ENCODE measurements around the gene PRXL2A. TPM values are rescaled to one million over a fixed set of nuclear protein-coding genes. Genes with fewer than 3 reads are reported as not detected.

PRXL2A gene
- total RNA-seq, 1 donor from 2014 or later: 33.3 TPM

DNA sequence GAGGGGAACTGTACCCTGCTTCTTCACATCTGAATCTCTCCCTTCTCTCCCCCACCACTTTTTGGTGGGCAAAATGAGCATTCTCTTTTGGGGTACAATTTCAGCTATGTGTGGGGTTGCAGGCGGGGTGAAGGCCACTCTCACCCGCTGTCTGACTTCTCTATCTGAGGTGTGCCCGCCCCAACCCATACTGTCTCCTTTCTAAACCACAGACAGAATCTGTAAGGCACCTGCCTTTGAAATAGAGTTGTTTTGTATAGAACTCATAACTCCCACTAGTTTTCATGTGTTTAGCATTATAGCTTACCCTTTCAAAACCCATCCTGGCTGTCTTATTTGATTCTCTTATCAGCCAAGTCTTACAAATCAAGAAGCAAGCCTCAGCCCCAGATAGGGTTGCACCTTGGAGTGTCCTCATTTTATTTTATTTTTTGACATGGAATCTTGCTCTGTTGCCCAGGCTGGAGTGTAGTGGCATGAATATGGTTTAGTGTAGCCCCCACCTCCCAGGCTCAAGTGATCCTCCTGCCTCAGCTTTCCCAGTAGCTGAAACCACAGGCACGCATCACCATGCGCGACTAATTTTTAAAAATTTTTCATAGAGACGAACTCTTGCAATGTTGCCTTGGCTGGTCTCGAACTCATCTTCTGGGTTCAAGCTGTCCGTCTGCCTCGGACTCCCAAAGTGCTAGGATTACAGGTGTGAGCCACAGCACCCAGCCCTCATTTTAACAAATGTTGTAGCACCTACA lies 57.7 kb downstream of the PRXL2A start:
- H3K4me3 ChIP-seq: peak overlapping the region; percentile 37
- peaks cover 36% of the 10 kb centered on the region for H3K36me3 ChIP-seq
- TF ChIP-seq, protein P1, sequence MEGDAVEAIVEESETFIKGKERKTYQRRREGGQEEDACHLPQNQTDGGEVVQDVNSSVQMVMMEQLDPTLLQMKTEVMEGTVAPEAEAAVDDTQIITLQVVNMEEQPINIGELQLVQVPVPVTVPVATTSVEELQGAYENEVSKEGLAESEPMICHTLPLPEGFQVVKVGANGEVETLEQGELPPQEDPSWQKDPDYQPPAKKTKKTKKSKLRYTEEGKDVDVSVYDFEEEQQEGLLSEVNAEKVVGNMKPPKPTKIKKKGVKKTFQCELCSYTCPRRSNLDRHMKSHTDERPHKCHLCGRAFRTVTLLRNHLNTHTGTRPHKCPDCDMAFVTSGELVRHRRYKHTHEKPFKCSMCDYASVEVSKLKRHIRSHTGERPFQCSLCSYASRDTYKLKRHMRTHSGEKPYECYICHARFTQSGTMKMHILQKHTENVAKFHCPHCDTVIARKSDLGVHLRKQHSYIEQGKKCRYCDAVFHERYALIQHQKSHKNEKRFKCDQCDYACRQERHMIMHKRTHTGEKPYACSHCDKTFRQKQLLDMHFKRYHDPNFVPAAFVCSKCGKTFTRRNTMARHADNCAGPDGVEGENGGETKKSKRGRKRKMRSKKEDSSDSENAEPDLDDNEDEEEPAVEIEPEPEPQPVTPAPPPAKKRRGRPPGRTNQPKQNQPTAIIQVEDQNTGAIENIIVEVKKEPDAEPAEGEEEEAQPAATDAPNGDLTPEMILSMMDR (IDR thresholded peaks at IDR 0.05): no peak
- no peaks in the 10 kb centered on the region for H3K27me3 ChIP-seq (ENCODE audit: low read depth)
- peak overlapping the region; percentile 81 for H3K27ac ChIP-seq
- DNase-seq (no peak), ATAC-seq (no peak)
- peaks cover 100% of the 10 kb centered on the region for H3K4me1 ChIP-seq
- no peaks in the 10 kb centered on the region for H3K9me3 ChIP-seq
- intact Hi-C loops (cut with DNase I): no loop called here

DNA sequence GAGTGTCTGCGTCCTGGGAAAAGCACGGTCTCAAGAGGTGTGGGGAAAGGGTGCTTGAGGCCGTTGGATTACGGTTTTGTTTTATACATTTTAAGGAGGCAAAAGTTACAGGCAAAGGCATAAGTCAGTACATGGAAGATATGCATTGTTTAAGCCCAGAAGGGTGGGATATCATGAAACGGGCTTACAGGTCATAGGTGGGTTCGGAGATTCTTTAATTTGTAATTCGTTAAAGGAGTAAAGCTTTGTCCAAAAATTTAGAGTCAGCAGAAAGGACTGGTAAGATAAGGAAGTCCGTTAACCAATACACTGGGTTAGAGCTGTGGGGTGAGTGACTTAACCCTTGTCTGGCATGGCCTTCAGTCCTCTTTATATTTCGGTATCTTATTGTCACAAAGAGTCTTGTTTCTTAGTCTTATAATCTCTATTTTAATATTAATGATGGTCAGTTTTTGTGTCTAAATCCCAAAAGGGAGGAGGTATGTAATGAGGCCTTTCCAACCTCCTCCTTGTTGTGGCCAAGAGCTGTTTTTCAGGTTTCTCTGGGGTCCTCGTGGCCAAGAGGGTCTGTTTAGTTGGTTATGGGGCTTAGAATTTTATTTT lies 58.5 kb downstream of the PRXL2A start:
- TF ChIP-seq, protein P1 (IDR thresholded peaks at IDR 0.05): no peak
- peaks cover 100% of the 10 kb centered on the region for H3K4me1 ChIP-seq
- no peak for DNase-seq
- H3K9me3 ChIP-seq: no peaks in the 10 kb centered on the region
- no peaks in the 10 kb centered on the region for H3K27me3 ChIP-seq (ENCODE audit: low read depth)
- intact Hi-C loops (cut with DNase I): no loop called here
- peak overlapping the region; percentile 37 for H3K4me3 ChIP-seq
- no peak for ATAC-seq
- peak overlapping the region; percentile 81 for H3K27ac ChIP-seq
- peaks cover 44% of the 10 kb centered on the region for H3K36me3 ChIP-seq

DNA sequence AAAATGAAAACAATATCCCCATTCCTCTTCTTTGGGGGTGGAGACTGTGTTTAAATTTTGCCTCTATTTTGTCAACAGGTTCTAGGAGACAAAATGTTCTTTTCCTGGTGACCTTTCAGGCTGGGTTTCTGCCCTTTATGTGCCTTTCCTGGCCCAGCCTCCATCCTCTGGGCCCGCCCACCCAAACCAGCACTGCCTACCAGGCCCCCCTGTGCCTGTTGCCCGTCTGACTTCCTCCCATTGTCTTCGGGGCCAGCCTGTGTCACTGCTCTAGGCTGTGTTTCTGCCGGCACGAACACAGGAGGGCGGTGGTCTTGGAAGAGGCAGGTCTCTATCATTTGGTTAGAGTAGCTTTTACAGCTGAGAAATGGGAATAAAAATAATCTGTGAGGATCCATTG lies 59.7 kb downstream of the PRXL2A start:
- H3K9me3 ChIP-seq: no peaks in the 10 kb centered on the region
- DNase-seq (peak; percentile 83), ATAC-seq (peak; percentile 78 to 83)
- peak overlapping the region; percentile 81 for H3K27ac ChIP-seq
- H3K36me3 ChIP-seq: peaks cover 54% of the 10 kb centered on the region
- TF ChIP-seq, protein P1 (IDR thresholded peaks at IDR 0.05): no peak
- intact Hi-C loops (cut with DNase I): no loop called here
- peak overlapping the region; percentile 22 for H3K4me3 ChIP-seq
- peaks cover 100% of the 10 kb centered on the region for H3K4me1 ChIP-seq
- no peaks in the 10 kb centered on the region for H3K27me3 ChIP-seq (ENCODE audit: low read depth)

DNA sequence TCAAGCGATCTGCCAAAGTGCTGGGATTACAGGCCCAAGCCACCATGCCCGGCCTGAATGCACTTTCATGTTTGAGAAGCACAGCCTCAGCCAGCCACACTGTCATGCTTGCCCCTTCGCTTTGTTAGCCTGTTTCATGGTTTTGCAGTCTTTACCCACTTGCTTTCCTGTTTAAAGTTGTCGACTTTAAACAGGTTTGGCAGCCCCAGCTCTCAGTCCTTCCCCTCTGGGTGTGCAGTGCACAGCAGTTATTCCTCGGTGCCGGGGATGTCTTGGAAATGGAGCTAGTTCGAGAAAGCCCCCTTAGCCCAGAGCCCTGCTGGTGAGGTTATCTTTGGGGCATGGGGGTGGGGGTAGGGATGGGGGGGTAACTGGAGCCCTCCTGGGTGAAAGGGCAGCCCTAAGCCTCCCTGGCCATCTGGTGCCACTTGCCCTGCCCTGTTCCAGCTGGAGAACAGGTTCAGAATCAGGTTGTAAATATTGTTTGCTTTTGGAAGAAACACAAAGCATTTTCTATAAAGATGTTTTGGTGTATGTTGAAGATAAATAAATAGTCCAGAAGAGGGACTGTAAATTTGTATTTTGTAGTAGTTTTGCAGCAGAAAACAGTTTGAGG lies 60.6 kb downstream of the PRXL2A start:
- H3K27me3 ChIP-seq (ENCODE audit: low read depth): no peaks in the 10 kb centered on the region
- DNase-seq (no peak), ATAC-seq (no peak)
- H3K36me3 ChIP-seq: peaks cover 55% of the 10 kb centered on the region
- peak overlapping the region; percentile 81 for H3K27ac ChIP-seq
- H3K9me3 ChIP-seq: no peaks in the 10 kb centered on the region
- H3K4me3 ChIP-seq: peak overlapping the region; percentile 22
- intact Hi-C loops (cut with DNase I): no loop called here
- TF ChIP-seq, protein P1 (IDR thresholded peaks at IDR 0.05): no peak
- peaks cover 100% of the 10 kb centered on the region for H3K4me1 ChIP-seq

DNA sequence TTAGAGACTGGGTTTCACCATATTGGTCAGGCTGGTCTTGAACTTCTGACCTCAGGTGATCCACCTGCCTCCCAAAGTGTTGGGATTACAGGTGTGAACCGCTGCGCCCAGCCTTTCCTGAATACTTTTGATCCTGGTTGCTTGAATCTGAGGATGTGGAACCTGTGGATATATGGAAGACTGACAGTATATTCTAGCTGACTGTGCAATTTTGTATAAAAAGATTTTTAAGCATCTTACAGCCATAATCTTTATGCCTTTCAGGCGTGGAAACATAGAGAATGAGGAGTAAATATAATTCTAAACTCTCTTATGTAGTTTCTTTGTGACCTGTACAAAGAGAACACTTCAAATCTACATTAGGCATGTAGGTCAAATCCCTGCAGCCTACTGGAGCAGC lies 61.9 kb downstream of the PRXL2A start:
- ATAC-seq: no peak
- Histone ChIP-seq H3K27me3 (ENCODE audit: low read depth) (no peaks in the 10 kb centered on the region), H3K4me3 (no peak overlapping the region), H3K4me1 (peaks cover 100% of the 10 kb centered on the region), H3K27ac (peak overlapping the region; percentile 47), H3K9me3 (no peaks in the 10 kb centered on the region), H3K36me3 (peaks cover 56% of the 10 kb centered on the region)
- intact Hi-C loops (cut with DNase I): no loop called here
- no peak for DNase-seq
- TF ChIP-seq, protein P1 (IDR thresholded peaks at IDR 0.05): no peak
